ENCODE measurements around the gene SLC25A24.
"Not testable (repeated sequence)": the region's sequence is repeated elsewhere in the genome, so short reads cannot be mapped to it uniquely, and the experiment has no call there.

DNA sequence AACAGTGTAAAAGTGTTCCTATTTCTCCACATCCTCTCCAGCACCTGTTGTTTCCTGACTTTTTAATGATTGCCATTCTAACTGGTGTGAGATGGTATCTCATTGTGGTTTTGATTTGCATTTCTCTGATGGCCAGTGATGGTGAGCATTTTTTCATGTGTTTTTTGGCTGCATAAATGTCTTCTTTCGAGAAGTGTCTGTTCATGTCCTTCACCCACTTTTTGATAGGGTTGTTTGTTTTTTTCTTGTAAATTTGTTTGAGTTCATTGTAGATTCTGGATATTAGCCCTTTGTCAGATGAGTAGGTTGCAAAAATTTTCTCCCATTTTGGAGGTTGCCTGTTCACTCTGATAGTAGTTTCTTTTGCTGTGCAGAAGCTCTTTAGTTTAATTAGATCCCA, 37.7 kb downstream of the SLC25A24 start:
- TF ChIP-seq, protein P1, sequence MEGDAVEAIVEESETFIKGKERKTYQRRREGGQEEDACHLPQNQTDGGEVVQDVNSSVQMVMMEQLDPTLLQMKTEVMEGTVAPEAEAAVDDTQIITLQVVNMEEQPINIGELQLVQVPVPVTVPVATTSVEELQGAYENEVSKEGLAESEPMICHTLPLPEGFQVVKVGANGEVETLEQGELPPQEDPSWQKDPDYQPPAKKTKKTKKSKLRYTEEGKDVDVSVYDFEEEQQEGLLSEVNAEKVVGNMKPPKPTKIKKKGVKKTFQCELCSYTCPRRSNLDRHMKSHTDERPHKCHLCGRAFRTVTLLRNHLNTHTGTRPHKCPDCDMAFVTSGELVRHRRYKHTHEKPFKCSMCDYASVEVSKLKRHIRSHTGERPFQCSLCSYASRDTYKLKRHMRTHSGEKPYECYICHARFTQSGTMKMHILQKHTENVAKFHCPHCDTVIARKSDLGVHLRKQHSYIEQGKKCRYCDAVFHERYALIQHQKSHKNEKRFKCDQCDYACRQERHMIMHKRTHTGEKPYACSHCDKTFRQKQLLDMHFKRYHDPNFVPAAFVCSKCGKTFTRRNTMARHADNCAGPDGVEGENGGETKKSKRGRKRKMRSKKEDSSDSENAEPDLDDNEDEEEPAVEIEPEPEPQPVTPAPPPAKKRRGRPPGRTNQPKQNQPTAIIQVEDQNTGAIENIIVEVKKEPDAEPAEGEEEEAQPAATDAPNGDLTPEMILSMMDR (IDR thresholded peaks at IDR 0.05; ENCODE audit: borderline replicate concordance, extremely low read depth, low read length, poor library complexity, severe bottlenecking) = not testable (repeated sequence)
- not testable (repeated sequence) for TF ChIP-seq EZH2 (IDR thresholded peaks at IDR 0.05; ENCODE audit: borderline replicate concordance, low read depth, low read length, severe bottlenecking)

Data from DND-41 (cell line).